CD14-positive monocyte (primary cell): ENCODE data around the gene WASF1. TPM values are rescaled to one million over a fixed set of nuclear protein-coding genes. Genes with fewer than 3 reads are reported as not detected.

ENCODE experiments used
- DNase-seq, 3 donors: peaks; one replicate each; pipeline ENCODE4 v3.0.0-alpha.2; 2011 to 2022
- H2AFZ ChIP-seq: 2 replicates; pipeline ENCODE4 v1.6.0; 2012; ENCODE audit warnings: mild to moderate bottlenecking, low read depth, low read length, inconsistent platforms; ENCODE audit not compliant: insufficient read depth, poor library complexity, severe bottlenecking
- H3K27ac ChIP-seq, 2 donors: 1 replicate in 1 of 2; 2 replicates in 1 of 2; pipeline ENCODE4 v1.5.1; 2012 to 2013; ENCODE audit warnings: low read length in 2 of 2, control low read depth in 1 of 2, inconsistent platforms in 1 of 2, low read depth in 1 of 2, mild to moderate bottlenecking in 1 of 2
- H3K27me3 ChIP-seq, 2 donors: one replicate each; pipeline versions ENCODE4 v1.6.0 to v1.6.1; 2011 to 2013; ENCODE audit warnings: low read length in 2 of 2; ENCODE audit not compliant: control insufficient read depth in 2 of 2, insufficient read depth in 2 of 2
- H3K36me3 ChIP-seq, 2 donors: replicated peaks in 1 of 2; 1 replicate in 1 of 2; 2 replicates in 1 of 2; pipeline versions ENCODE4 v1.5.1 to v1.6.1; 2012 to 2013; ENCODE audit warnings: low read length in 2 of 2, control low read depth in 1 of 2, inconsistent platforms in 1 of 2, mild to moderate bottlenecking in 1 of 2; ENCODE audit not compliant: insufficient read depth in 2 of 2, control insufficient read depth in 1 of 2
- H3K4me1 ChIP-seq, 2 donors: 1 replicate in 1 of 2; 2 replicates in 1 of 2; pipeline versions ENCODE4 v1.5.1 to v1.6.1; 2012 to 2013; ENCODE audit warnings: low read length in 2 of 2, control low read depth in 1 of 2, inconsistent platforms in 1 of 2, mild to moderate bottlenecking in 1 of 2, moderate library complexity in 1 of 2; ENCODE audit not compliant: insufficient read depth in 2 of 2, control insufficient read depth in 1 of 2
- H3K4me2 ChIP-seq: replicated peaks from 2 replicates; pipeline ENCODE3; 2012; ENCODE audit warnings: low read length, moderate library complexity, mild to moderate bottlenecking; ENCODE audit not compliant: poor library complexity, severe bottlenecking; ENCODE audit errors: extremely low read depth
- H3K4me3 ChIP-seq, 3 experiments: fragments of 200-600 bp in 1 of 3; sonication (generic) in 1 of 3; replicated peaks in 1 of 3; 1 replicate in 2 of 3; 2 replicates in 1 of 3; pipeline ENCODE4 v1.5.1; 2011 to 2013; ENCODE audit warnings: low read length in 3 of 3, mild to moderate bottlenecking in 3 of 3, control low read depth in 2 of 3, low read depth in 2 of 3, inconsistent platforms in 1 of 3, moderate library complexity in 1 of 3
- H3K79me2 ChIP-seq: 2 replicates; pipeline ENCODE4 v1.6.0; 2012; ENCODE audit warnings: mild to moderate bottlenecking, control low read depth, inconsistent platforms, low read length, moderate library complexity; ENCODE audit not compliant: insufficient read depth
- H3K9ac ChIP-seq: 2 replicates; pipeline ENCODE4 v1.6.0; 2017; ENCODE audit warnings: low read length, mild to moderate bottlenecking; ENCODE audit not compliant: insufficient read depth, poor library complexity, severe bottlenecking
- H3K9me3 ChIP-seq, 2 donors: replicated peaks in 1 of 2; 1 replicate in 1 of 2; 2 replicates in 1 of 2; pipeline versions ENCODE4 v1.5.1 to v1.6.1; 2012 to 2013; ENCODE audit warnings: low read length in 2 of 2, control low read depth in 1 of 2; ENCODE audit not compliant: control insufficient read depth in 1 of 2, insufficient read depth in 1 of 2
- H4K20me1 ChIP-seq: 2 replicates; pipeline ENCODE4 v1.6.0; 2012; ENCODE audit warnings: mild to moderate bottlenecking, low read length, control low read depth, moderate library complexity; ENCODE audit not compliant: insufficient read depth
- H3K27ac Mint-ChIP-seq, 7 donors: one replicate each; pipeline ENCODE4 v1.8.0; 2020; ENCODE audit warnings: mild to moderate bottlenecking in 7 of 7, mixed read lengths in 7 of 7, moderate library complexity in 6 of 7, inconsistent platforms in 2 of 7
- H3K27me3 Mint-ChIP-seq, 3 donors: one replicate each; pipeline ENCODE4 v1.8.0; 2021 to 2022; ENCODE audit warnings: low read depth in 3 of 3, mild to moderate bottlenecking in 3 of 3, mixed read lengths in 3 of 3, moderate library complexity in 3 of 3, inconsistent platforms in 1 of 3
- H3K36me3 Mint-ChIP-seq, 2 donors: one replicate each; pipeline ENCODE4 v1.8.0; 2020; ENCODE audit warnings: mixed read lengths in 2 of 2, inconsistent platforms in 1 of 2, mild to moderate bottlenecking in 1 of 2
- H3K4me1 Mint-ChIP-seq: one replicate; pipeline ENCODE4 v1.8.0; 2020; ENCODE audit warnings: mild to moderate bottlenecking, mixed read lengths
- H3K4me3 Mint-ChIP-seq, 2 donors: one replicate each; pipeline ENCODE4 v1.8.0; 2020; ENCODE audit warnings: mild to moderate bottlenecking in 2 of 2, mixed read lengths in 2 of 2, moderate library complexity in 1 of 2
- H3K9me3 Mint-ChIP-seq, 7 donors: one replicate each; pipeline ENCODE4 v1.8.0; 2020 to 2022; ENCODE audit warnings: mixed read lengths in 7 of 7, mild to moderate bottlenecking in 6 of 7, moderate library complexity in 6 of 7, inconsistent platforms in 2 of 7
- WGBS: methylation state at CpG from one replicate; pipeline ENCODE4 v1.1.5; 2013; ENCODE audit warnings: missing lambda C conversion rate; ENCODE audit not compliant: insufficient coverage; 5-methylcytosine and 5-hydroxymethylcytosine counted together
- intact Hi-C, 2 donors: fragments of 100-400 bp; cut with micrococcal nuclease; formaldehyde crosslinking; loops; one replicate each; pipeline versions ENCODE4 v1.15.0 to v1.15.1; 2023
- polyA plus RNA-seq, 3 donors: library from polyadenylated mRNA; depleted of rRNA in 1 of 3; unstranded in 2 of 3; stranded (reverse) in 1 of 3; fragments of 300-500 nt in 2 of 3; fragments of >200 nt in 1 of 3; fragmentation: Illumina TruSeq in 2 of 3; gene quantifications; 1 replicate in 2 of 3; 2 replicates in 1 of 3; pipeline ENCODE4 v1.2.3, GENCODE V29; 2012 to 2021
- TF ChIP-seq, protein P1 (sequence below): fragments of 200-600 bp; IDR thresholded peaks from one replicate; pipeline ENCODE4 v1.8.0; 2022; ENCODE audit warnings: antibody characterized with exemption, mild to moderate bottlenecking

WASF1 gene
- polyA plus RNA-seq, 3 donors = 0.32 to 1.7 (median 1.4) TPM

GRCh38 chr6:110098511-110099116 is 80.9 kb downstream of the WASF1 start:
- Histone ChIP-seq H3K9ac (no peak overlapping the region), H3K4me2 (peak overlapping the region; percentile 1), H3K9me3 (no peaks in the 10 kb centered on the region), H3K27ac (peak overlapping the region in 1 of 2 donors; percentile 50), H2AFZ (peak overlapping the region; percentile 49), H3K4me1 (peaks cover 40 to 75% of the 10 kb centered on the region in 2 donors), H3K36me3 (no peaks in the 10 kb centered on the region), H3K27me3 (no peaks in the 10 kb centered on the region), H3K79me2 (no peaks in the 10 kb centered on the region), H4K20me1 (no peaks in the 10 kb centered on the region), H3K4me3 (no peak overlapping the region)
- intact Hi-C loops = no loop called here
- Mint-ChIP-seq H3K27me3 (peaks cover 0 to 2% (median 0%) of the 10 kb centered on the region in 3 donors), H3K4me3 (no peak overlapping the region), H3K36me3 (peaks cover 3 to 6% of the 10 kb centered on the region in 2 donors), H3K4me1 (peaks cover 68% of the 10 kb centered on the region), H3K27ac (peak overlapping the region in 5 of 7 donors; percentile 52 to 85 (median 73)), H3K9me3 (peaks cover 0 to 4% (median 0%) of the 10 kb centered on the region in 7 donors)
- 67% methylated on average over 3 of the region's 7 CpGs for WGBS
- TF ChIP-seq, protein P1, sequence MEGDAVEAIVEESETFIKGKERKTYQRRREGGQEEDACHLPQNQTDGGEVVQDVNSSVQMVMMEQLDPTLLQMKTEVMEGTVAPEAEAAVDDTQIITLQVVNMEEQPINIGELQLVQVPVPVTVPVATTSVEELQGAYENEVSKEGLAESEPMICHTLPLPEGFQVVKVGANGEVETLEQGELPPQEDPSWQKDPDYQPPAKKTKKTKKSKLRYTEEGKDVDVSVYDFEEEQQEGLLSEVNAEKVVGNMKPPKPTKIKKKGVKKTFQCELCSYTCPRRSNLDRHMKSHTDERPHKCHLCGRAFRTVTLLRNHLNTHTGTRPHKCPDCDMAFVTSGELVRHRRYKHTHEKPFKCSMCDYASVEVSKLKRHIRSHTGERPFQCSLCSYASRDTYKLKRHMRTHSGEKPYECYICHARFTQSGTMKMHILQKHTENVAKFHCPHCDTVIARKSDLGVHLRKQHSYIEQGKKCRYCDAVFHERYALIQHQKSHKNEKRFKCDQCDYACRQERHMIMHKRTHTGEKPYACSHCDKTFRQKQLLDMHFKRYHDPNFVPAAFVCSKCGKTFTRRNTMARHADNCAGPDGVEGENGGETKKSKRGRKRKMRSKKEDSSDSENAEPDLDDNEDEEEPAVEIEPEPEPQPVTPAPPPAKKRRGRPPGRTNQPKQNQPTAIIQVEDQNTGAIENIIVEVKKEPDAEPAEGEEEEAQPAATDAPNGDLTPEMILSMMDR = no peak
- DNase-seq = no peak

- Histone ChIP-seq H3K27me3 (no peaks in the 10 kb centered on the region), H3K36me3 (no peaks in the 10 kb centered on the region), H3K9ac (peak overlapping the region; percentile 33), H3K4me3 (peak overlapping the region in 1 of 3 experiments; percentile 41), H3K79me2 (no peaks in the 10 kb centered on the region), H3K27ac (peak overlapping the region; percentile 73 to 88), H3K4me2 (peak overlapping the region; percentile 60), H2AFZ (peak overlapping the region; percentile 70), H3K9me3 (no peaks in the 10 kb centered on the region), H4K20me1 (no peaks in the 10 kb centered on the region), H3K4me1 (peaks cover 40 to 77% of the 10 kb centered on the region in 2 donors)
- 100% methylated on average over 1 of the region's 3 CpGs for WGBS
- H3K36me3 Mint-ChIP-seq = peaks cover 3 to 6% of the 10 kb centered on the region in 2 donors
- no peak for DNase-seq
- H3K9me3 Mint-ChIP-seq = peaks cover 0 to 4% (median 0%) of the 10 kb centered on the region in 7 donors
- peaks cover 0 to 2% (median 0%) of the 10 kb centered on the region in 3 donors for H3K27me3 Mint-ChIP-seq
- intact Hi-C loops = no loop called here
- peak overlapping the region; percentile 84 to 98 (median 95) for H3K27ac Mint-ChIP-seq
- peaks cover 68% of the 10 kb centered on the region for H3K4me1 Mint-ChIP-seq
- peak overlapping the region in 1 of 2 donors; percentile 80 for H3K4me3 Mint-ChIP-seq
- TF ChIP-seq, protein P1 = no peak
Measured at GRCh38 chr6:110097443-110097842, 82.0 kb downstream of the WASF1 start.
